ENCODE results near the gene NDE1.

NDE1 gene

DNA sequence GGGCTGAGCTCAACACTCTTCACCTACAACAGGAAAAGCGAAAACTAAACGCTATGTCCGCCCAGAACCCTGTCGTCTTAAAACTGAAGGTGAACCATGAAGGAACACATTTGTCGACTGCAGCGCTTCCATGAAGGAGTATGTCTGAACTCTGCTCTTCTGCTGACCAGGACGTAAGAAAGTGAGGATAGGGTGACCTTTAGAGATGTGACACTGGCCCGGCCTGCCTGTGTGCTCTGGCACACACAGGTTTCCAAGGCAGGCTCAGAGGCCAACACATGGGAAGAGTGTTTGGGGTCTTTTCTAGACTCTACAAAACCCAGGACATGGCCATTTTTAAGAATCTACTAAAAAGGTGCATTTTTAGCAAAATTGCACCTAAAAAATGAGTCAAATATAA lies 28.2 kb upstream of the NDE1 start:
- TF ChIP-seq CTCF (IDR thresholded peaks at IDR 0.05; ENCODE audit: control insufficient read depth, extremely low read depth, insufficient read depth): no peak
- no peak for DNase-seq (ENCODE audit: low read depth)
- no peak overlapping the region for H3K4me3 ChIP-seq (ENCODE audit: low read depth, low read length)

- TF ChIP-seq CTCF (IDR thresholded peaks at IDR 0.05; ENCODE audit: control insufficient read depth, extremely low read depth, insufficient read depth): no peak
- no peak overlapping the region for H3K4me3 ChIP-seq (ENCODE audit: low read depth, low read length)
- DNase-seq (ENCODE audit: low read depth): no peak
These were observed 18.2 kb upstream of the NDE1 start for GRCh38 chr16:15631730-15632409.

- no peak for TF ChIP-seq CTCF (IDR thresholded peaks at IDR 0.05; ENCODE audit: control insufficient read depth, extremely low read depth, insufficient read depth)
- DNase-seq (ENCODE audit: low read depth): no peak
- H3K4me3 ChIP-seq (ENCODE audit: low read depth, low read length): no peak overlapping the region
These were observed 14.1 kb upstream of the NDE1 start for GRCh38 chr16:15635926-15636325.

GRCh38 chr16:15636392-15636873 lies 13.6 kb upstream of the NDE1 start:
- no peak for TF ChIP-seq CTCF (IDR thresholded peaks at IDR 0.05; ENCODE audit: control insufficient read depth, extremely low read depth, insufficient read depth)
- no peak for DNase-seq (ENCODE audit: low read depth)
- H3K4me3 ChIP-seq (ENCODE audit: low read depth, low read length): no peak overlapping the region

GRCh38 chr16:15639061-15639568 lies 10.9 kb upstream of the NDE1 start:
- no peak for TF ChIP-seq CTCF (IDR thresholded peaks at IDR 0.05; ENCODE audit: control insufficient read depth, extremely low read depth, insufficient read depth)
- no peak overlapping the region for H3K4me3 ChIP-seq (ENCODE audit: low read depth, low read length)
- DNase-seq (ENCODE audit: low read depth): no peak

GRCh38 chr16:15640966-15641365 lies 9.1 kb upstream of the NDE1 start:
- no peak for DNase-seq (ENCODE audit: low read depth)
- H3K4me3 ChIP-seq (ENCODE audit: low read depth, low read length): peak overlapping the region; percentile 94
- no peak for TF ChIP-seq CTCF (IDR thresholded peaks at IDR 0.05; ENCODE audit: control insufficient read depth, extremely low read depth, insufficient read depth)

Data from LNCaP clone FGC (cell line).